Suprapubic skin (tissue), 4 donors: ENCODE measurements around the gene SPAG16. TPM values are rescaled to one million over a fixed set of nuclear protein-coding genes. Genes with fewer than 3 reads are reported as not detected.

Source experiments
- DNase-seq, 2 donors: peaks; one replicate each; pipeline ENCODE4 v3.0.0-alpha.2; 2019; ENCODE audit warnings: low spot score in 2 of 2
- H3K27ac ChIP-seq: fragments of 200-600 bp; sonication (generic); one replicate; pipeline ENCODE4 v1.5.1; 2019
- H3K27me3 ChIP-seq: fragments of 200-600 bp; sonication (generic); one replicate; pipeline ENCODE4 v1.5.1; 2019
- H3K36me3 ChIP-seq: fragments of 200-600 bp; sonication (generic); one replicate; pipeline ENCODE4 v1.5.1; 2019
- H3K4me1 ChIP-seq: fragments of 200-600 bp; sonication (generic); one replicate; pipeline ENCODE4 v1.5.1; 2019
- H3K4me3 ChIP-seq: fragments of 200-600 bp; sonication (generic); one replicate; pipeline ENCODE4 v1.5.1; 2019; ENCODE audit warnings: mild to moderate bottlenecking
- H3K9me3 ChIP-seq: fragments of 200-600 bp; sonication (generic); one replicate; pipeline ENCODE4 v1.5.1; 2019
- EP300 ChIP-seq: sonication (generic); formaldehyde crosslinking; IDR thresholded peaks from one replicate; pipeline ENCODE4 v1.6.1; 2017; ENCODE audit warnings: antibody characterized with exemption
- POLR2A ChIP-seq, 2 donors: fragments of 450-650 bp; IDR thresholded peaks; one replicate each; pipeline ENCODE4 v1.6.1; 2017; ENCODE audit warnings: antibody characterized with exemption in 2 of 2, mild to moderate bottlenecking in 2 of 2, moderate library complexity in 2 of 2
- POLR2AphosphoS5 ChIP-seq, 3 donors: sonication (generic); formaldehyde crosslinking; IDR thresholded peaks; one replicate each; pipeline ENCODE4 v1.6.1; 2017; ENCODE audit warnings: antibody characterized with exemption in 3 of 3
- WGBS: methylation state at CpG from one replicate; pipeline ENCODE4 v1.1.5; 2018; 5-methylcytosine and 5-hydroxymethylcytosine counted together
- total RNA-seq, 4 donors: library from RNA; depleted of rRNA; stranded (reverse); fragments of >200 nt; gene quantifications; one replicate each; pipeline ENCODE4 v1.1.0, GENCODE V29; 2016
- TF ChIP-seq, protein P1 (sequence below), 2 donors: fragments of 200-600 bp in 1 of 2; fragments of 450-650 bp in 1 of 2; sonication (generic) in 1 of 2; IDR thresholded peaks; one replicate each; pipeline ENCODE4 v1.5.1; 2016 to 2019; ENCODE audit warnings: antibody characterized with exemption in 2 of 2, mild to moderate bottlenecking in 1 of 2, moderate library complexity in 1 of 2

The SPAG16 gene
- total RNA-seq, 4 donors from 2014 or later = 17.5 to 31.4 (median 22.0) TPM

DNA sequence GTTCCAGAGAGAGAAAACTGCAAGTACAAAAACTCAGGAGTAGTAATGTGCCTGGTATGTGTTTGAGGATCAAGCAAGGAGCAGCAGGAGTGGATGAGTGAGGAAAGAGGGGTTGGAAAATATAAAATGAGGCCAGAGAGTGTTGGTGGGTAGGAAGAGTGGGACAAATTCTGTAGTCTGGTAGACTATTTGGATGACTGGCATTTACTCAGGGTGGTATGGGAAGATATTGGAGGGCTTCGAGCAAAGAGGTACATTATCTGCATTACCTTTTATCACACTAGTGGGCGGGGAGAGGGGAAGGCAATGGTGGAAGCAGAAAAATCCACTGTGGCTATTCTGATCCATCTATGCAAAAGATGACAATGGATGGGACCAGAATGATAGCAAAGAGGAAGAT lies 744.9 kb downstream of the SPAG16 start:
- Histone ChIP-seq H3K36me3 (no peaks in the 10 kb centered on the region), H3K27ac (no peak overlapping the region), H3K4me1 (no peaks in the 10 kb centered on the region), H3K4me3 (no peak overlapping the region), H3K9me3 (no peaks in the 10 kb centered on the region), H3K27me3 (no peaks in the 10 kb centered on the region)
- no peak for DNase-seq
- 82% methylated on average over 2 of the region's 2 CpGs for WGBS
- TF ChIP-seq POLR2AphosphoS5 (IDR thresholded peaks at IDR 0.05) (no peak), EP300 (no peak), POLR2A (IDR thresholded peaks at IDR 0.05) (no peak)
- TF ChIP-seq, protein P1, sequence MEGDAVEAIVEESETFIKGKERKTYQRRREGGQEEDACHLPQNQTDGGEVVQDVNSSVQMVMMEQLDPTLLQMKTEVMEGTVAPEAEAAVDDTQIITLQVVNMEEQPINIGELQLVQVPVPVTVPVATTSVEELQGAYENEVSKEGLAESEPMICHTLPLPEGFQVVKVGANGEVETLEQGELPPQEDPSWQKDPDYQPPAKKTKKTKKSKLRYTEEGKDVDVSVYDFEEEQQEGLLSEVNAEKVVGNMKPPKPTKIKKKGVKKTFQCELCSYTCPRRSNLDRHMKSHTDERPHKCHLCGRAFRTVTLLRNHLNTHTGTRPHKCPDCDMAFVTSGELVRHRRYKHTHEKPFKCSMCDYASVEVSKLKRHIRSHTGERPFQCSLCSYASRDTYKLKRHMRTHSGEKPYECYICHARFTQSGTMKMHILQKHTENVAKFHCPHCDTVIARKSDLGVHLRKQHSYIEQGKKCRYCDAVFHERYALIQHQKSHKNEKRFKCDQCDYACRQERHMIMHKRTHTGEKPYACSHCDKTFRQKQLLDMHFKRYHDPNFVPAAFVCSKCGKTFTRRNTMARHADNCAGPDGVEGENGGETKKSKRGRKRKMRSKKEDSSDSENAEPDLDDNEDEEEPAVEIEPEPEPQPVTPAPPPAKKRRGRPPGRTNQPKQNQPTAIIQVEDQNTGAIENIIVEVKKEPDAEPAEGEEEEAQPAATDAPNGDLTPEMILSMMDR (IDR thresholded peaks at IDR 0.05) = no peak

DNA sequence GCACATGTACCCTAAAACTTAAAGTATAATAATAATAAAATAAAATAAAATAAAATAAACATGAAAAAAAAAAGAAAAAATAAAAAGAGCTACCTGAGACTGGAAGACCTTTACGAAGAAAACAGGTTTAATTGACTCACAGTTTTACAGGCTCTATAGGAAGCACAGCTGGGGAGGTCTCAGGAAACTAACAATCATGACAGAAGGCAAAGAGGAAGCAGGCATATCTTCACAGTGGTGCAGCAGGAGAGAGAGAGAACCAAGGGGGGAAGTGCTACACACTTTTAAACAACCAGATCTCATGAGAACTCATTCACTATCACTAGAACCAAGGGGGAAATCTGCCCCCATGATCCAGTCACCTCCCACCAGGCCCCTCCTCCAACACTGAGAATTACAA lies 747.3 kb downstream of the SPAG16 start:
- no peaks in the 10 kb centered on the region for H3K36me3 ChIP-seq
- peaks cover 2% of the 10 kb centered on the region for H3K9me3 ChIP-seq
- no peak overlapping the region for H3K27ac ChIP-seq
- H3K4me3 ChIP-seq = no peak overlapping the region
- 78% methylated on average over 1 of the region's 1 CpG for WGBS
- no peaks in the 10 kb centered on the region for H3K27me3 ChIP-seq
- no peak for DNase-seq
- no peaks in the 10 kb centered on the region for H3K4me1 ChIP-seq
- TF ChIP-seq, protein P1 (IDR thresholded peaks at IDR 0.05) = no peak
- TF ChIP-seq POLR2AphosphoS5 (IDR thresholded peaks at IDR 0.05) (no peak), EP300 (no peak), POLR2A (IDR thresholded peaks at IDR 0.05) (no peak)

DNA sequence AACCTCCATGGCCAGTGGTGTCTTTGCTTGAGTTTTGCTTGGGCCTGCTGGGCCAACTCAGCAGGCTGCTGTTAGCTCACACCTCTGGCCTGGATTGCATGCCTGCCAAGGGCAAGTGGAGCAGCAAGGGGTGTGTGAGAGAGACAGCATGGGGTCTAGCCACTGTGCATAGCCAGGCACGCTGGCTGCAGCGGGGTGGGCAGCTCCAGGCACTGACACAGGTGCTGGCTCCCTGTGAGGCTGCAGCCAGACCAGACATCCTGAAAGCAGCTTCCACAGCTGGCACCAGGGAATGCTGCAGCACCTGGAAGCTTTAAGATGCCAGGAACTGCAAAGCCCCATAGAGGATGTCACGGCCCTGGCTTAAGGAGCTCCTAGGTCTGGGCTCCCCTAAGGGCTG lies 750.2 kb downstream of the SPAG16 start:
- no peaks in the 10 kb centered on the region for H3K36me3 ChIP-seq
- H3K4me3 ChIP-seq = no peak overlapping the region
- WGBS = 94% methylated on average over 3 of the region's 3 CpGs
- DNase-seq = no peak
- TF ChIP-seq EP300 (no peak), POLR2AphosphoS5 (IDR thresholded peaks at IDR 0.05) (no peak), POLR2A (IDR thresholded peaks at IDR 0.05) (no peak)
- TF ChIP-seq, protein P1 (IDR thresholded peaks at IDR 0.05) = no peak
- no peak overlapping the region for H3K27ac ChIP-seq
- H3K9me3 ChIP-seq = peaks cover 2% of the 10 kb centered on the region
- no peaks in the 10 kb centered on the region for H3K4me1 ChIP-seq
- no peaks in the 10 kb centered on the region for H3K27me3 ChIP-seq

DNA sequence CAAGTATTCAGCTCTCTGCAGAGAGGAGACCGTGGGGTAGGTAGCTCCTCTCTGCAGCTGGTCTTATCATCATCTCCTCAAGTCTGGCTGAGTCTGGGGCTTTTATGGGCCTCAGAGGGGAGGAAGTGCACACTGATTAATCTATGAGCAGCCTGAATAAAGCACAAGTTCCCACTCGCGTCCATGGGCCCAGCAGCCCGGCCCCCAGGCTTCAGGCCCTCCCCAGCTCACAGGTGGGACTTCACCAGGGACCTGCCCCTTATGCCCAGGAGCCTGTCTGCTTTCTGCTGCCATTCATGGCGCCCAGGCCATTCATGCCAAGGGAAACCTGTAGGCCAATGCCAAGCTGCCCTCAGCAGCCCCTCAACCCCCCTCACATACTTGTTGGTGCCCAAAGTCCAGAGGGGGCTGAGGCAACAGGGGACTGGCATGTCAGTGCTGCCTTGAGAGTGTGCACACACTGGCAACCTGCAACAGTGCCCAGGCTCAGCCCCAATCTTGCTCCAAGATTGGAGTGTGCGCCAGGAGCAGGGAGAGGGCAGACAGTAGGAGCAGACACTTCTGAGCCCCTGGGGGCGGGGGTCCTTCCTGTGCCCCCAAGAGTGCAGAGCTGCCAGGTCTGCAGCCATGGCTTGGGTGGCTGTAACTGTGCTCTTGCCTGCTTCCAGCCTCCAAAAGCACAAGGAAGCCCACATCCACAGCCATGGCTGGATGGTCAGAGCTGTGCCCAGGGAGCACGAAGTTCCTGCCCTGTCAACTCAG lies 751.0 kb downstream of the SPAG16 start:
- WGBS = 90% methylated on average over 2 of the region's 8 CpGs
- Histone ChIP-seq H3K9me3 (peaks cover 2% of the 10 kb centered on the region), H3K27ac (no peak overlapping the region), H3K27me3 (no peaks in the 10 kb centered on the region), H3K4me3 (no peak overlapping the region), H3K4me1 (no peaks in the 10 kb centered on the region), H3K36me3 (no peaks in the 10 kb centered on the region)
- no peak for TF ChIP-seq POLR2AphosphoS5 (IDR thresholded peaks at IDR 0.05)
- no peak for TF ChIP-seq EP300
- no peak for TF ChIP-seq POLR2A (IDR thresholded peaks at IDR 0.05)
- TF ChIP-seq, protein P1 (IDR thresholded peaks at IDR 0.05) = no peak
- no peak for DNase-seq

DNA sequence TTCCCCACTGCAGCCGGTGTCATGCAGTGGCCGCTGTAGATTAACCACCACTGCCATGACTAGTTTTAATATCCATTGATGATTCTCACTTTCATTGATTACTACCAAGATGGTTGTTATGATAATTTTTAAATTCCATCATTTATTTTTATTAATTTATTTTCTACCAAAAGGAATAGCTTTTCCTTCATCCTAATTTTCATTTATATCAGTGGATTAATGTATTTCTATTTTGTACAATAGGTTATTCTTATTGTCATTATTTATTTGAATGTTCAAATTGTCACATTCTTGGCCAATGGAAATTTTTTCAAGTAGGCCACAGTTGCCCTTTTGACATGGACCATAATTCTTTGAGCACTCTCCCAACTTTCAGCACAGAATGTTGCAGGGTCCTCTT lies 751.7 kb downstream of the SPAG16 start:
- H3K9me3 ChIP-seq = peaks cover 2% of the 10 kb centered on the region
- no peak for DNase-seq
- H3K36me3 ChIP-seq = no peaks in the 10 kb centered on the region
- no peak overlapping the region for H3K4me3 ChIP-seq
- no peaks in the 10 kb centered on the region for H3K4me1 ChIP-seq
- WGBS = 94% methylated on average over 2 of the region's 2 CpGs
- no peak overlapping the region for H3K27ac ChIP-seq
- no peaks in the 10 kb centered on the region for H3K27me3 ChIP-seq
- TF ChIP-seq POLR2A (IDR thresholded peaks at IDR 0.05) (no peak), EP300 (no peak), POLR2AphosphoS5 (IDR thresholded peaks at IDR 0.05) (no peak)
- TF ChIP-seq, protein P1 (IDR thresholded peaks at IDR 0.05) = no peak
